HCEC 1CT (cell line): ENCODE results near the gene PLPP4.

Source experiments
- DNase-seq: peaks from one replicate; pipeline ENCODE4 v3.0.0-alpha.2; 2017

The PLPP4 gene

DNA sequence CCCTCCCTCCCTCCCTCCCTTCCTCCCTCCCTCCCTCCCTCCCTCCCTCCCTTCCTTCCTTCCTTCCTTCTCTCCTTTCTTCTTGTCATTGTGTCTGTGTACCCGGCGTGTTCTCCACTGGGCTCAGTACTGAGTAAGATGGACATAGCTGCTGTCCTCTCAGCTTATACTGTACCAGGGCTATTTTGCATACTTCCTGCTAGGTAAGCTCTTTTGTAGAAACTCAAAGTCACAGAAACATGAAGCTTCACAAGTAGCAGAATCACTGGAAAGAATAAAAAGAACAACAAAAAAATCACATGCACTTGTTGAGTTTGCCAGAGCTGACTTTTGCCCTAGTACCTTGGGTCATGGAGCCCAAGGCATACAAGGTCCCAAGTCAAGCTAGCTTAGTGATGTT is 125.7 kb downstream of the PLPP4 start:
- DNase-seq, result no peak

DNA sequence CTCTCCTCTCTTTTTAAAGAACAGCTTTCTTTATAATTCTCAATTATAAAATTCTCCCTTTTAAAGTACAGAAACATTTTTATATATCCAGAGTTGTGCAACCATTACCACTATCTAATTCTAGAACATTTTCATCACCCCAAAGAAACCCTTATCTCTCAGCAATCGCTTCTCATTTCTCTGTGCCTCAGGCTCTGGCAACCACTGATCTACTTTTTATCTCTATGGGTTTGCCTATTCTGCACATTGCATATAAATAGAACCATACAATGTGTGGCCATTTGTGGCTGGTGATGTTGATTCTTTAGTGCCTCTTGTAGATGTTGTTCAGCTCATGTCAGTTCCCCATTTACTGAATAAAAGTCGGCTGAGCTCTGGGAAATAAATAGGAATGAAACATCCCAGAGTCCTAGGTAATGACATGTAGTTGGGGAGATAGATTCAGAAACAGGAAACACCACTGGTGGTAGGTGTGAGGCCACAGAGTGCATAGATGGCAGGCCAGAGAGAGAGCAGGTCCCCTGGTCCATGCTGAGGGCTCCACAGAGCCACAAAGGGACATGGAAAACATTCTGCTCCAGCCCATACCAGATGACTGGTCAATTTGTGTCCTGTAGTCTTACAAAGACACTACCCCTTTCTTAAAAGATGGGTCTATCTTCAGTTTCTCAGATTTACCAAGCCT is 126.5 kb downstream of the PLPP4 start:
- no peak for DNase-seq

- no peak for DNase-seq
Measured at GRCh38 chr10:120584786-120585185, 127.8 kb downstream of the PLPP4 start.

GRCh38 chr10:120586471-120586872 is 129.4 kb downstream of the PLPP4 start:
- no peak for DNase-seq

DNA sequence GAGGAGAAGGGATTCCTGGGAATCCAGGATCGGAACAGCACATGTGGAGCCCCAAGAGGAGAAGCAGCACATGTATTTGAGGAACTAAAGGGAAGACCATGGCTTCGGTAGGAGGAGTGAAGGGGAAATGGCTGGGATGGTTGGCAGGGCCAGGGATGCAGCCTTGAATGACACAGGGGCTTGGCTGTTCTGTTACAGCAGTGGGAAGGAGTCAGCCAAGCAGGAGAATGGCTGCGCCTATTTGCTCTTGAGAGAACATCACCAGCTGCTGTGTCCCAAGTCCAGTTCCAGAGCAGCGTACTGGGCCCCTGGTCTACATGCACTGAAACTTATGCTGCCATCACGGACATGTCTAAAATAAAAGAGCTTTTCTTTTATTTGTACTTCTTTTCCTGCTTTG is 130.0 kb downstream of the PLPP4 start:
- DNase-seq, result no peak

DNA sequence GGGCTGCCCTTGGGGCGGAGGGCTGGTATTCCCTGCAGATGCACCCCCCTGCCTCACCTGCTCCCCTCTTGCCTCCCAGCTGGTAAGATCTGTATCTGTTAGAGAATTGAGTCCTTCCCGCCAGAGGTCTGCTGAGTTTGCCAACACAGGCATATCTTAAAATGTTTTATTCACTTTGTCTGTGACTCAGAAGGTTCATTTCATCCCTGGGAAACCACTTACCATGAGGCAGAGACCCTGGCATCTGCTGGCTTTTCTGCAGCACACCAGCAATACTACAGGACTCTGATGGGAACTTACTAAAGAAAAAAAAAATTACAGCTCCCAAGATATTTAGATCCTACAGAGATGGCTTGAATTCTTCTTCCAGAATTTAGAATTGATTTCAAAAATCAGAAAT is 131.3 kb downstream of the PLPP4 start:
- no peak for DNase-seq

DNA sequence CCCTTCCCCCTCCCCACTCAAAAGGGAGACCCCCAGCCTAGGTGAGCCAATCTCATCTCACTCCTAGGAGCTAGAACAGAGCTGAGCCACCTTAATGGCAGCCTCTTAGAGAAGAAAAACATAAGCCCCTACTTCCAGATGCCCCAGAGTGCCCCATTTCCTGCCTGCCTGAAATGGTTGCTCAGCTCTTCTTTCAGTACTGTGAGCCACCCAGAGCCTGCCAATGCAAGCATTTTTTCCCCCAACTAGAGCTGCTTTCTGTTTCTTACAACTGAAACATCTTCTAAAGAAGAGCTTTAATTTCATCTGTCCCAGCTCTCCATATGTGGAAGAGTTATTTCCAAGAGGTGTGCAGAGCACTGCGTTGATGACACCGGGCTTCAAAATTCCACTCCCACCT is 136.7 kb downstream of the PLPP4 start:
- DNase-seq, result no peak

DNA sequence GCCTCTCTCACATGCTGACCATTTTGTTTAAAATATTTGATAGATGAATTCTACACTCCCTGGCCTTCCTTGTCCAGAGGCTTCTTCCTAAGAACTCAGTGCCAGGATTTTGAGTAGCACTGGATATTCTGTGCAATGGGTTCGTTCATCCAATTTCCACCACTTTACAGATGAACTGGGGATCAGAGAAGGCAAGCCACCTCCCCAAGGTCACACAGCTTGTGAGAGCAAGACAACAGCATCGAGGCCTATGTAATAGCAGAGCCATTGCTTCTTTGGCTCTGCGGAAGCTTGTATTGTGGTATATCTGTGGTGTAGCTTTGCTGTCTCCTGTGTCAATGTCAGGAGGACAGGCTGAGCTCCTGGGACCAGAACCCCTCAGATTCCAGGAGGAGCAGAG is 140.9 kb downstream of the PLPP4 start:
- DNase-seq, result no peak

GRCh38 chr10:120598386-120598785 is 141.4 kb downstream of the PLPP4 start:
- no peak for DNase-seq

DNA sequence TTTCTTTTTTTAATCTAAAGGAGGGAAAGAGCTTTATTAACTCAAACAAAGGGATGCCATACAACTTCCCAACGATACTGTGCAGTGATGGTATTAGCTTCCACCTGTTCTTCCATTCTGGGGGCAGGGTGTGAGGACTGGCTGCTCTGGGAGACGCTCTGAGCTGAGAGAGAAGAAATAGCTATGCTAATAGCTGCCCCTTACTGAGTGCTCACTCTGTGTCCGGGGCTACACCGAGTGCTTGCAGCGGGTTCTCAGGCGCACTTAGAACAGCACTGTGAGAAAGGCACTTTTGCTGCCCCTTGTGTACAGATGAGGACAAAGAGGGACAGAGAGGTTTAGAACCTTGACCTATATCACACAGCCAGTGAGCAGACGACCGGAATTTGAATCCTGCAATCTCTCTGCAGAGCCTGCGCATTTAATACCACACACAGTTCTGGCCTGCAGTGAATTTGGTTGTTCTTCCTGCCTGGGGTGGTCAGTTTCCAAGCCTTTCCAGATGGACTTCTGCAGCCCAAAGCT is 142.2 kb downstream of the PLPP4 start:
- DNase-seq, result no peak

- no peak for DNase-seq
Measured at GRCh38 chr10:120600871-120601649, 144.0 kb downstream of the PLPP4 start.

DNA sequence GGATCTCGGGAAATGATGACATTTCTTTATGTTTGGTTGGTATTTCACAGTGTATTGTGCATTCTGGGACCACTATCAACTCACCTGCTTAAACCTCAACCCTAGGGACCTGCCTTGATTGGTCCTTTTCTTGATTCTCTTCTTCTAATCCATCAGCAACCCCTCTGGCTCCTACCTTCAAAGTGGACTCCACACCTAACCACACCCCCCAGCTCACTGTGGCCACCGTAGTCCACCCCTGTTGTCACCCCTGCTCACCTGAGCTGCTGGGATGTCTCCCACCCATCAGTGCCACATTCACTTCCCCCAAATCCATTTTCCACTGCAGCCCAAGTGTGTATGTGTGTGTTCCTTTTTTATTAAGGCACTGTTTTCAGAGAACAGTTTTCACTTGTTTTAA is 145.0 kb downstream of the PLPP4 start:
- no peak for DNase-seq

GRCh38 chr10:120605410-120605809 is 148.4 kb downstream of the PLPP4 start:
- no peak for DNase-seq

DNA sequence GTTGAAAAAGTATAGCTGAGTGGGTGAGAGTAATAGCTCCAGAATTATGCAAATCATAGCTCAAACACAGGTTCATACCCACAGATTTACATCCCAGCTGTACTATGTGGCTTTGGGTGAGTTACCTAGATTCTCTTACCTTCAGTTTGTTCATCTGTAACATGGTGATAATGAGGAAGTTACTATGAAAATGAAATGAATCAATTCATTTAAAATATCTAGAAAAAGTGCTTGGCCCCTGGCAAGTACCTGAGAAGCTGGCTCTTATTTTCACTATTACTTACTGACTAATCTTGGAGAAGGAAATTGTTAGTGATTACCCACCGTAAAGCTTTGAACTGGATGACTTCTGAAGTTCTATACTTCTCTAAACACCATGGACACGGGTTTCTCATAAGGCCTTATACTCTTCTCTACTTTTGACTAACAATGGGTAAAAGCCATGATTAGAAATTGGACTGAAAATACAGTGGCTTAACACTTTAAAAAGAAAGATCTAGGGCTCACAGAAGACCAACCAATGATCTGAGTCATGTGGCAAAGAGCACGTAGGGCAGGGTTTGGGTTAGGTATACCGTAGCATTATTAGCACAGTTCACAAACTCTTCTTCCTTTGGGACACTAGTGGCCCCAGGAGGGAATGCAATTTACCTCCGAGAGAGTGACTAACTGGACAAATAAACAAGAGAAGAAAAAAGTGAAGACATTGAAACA is 149.2 kb downstream of the PLPP4 start:
- DNase-seq, result no peak

GRCh38 chr10:120607016-120607709 is 150.1 kb downstream of the PLPP4 start:
- DNase-seq, result no peak

DNA sequence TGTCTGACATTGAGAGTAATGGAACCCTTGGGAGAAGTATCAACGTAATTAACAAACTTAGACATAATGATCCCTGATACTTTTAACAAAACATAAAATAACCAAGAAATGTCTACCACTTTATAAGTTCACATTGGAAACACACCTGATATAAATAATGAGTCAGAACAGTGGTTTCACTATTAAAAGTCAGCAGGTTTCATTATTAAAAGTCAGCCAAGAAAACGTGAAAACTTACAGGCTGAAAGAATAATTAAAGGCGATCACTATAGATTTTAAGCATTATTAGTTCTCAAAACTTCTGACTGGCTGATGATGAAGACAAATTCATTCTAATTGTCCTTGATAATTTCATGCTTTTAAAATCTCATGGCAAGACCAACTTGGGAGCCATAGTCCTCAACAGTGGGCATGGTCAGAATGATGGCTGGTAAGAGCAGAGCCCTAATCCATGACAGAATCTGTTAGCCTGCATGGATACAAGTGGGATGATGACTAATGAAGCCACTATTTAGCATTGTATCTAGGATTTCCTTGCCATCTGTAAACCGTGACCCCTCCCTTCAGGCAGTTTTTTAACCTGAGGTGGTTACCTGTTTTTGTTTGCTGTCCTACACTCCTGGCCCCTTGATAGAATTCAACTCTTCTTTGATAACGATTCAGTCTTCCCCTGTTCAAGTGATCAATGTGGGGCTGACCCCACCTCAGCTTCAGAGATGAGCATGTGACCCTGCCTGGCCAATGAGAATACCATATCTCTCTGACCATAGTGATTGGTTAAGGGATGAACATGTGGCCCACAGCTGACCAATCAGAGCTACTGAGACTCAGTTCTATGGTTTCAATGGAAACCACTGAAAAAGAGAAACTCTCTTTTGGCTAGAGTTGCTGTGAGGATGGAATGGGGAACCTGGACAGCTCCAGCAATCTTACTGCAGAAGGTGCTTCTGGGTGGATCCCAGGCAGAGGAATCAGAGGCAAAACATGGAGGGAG is 151.0 kb downstream of the PLPP4 start:
- DNase-seq, result no peak

DNA sequence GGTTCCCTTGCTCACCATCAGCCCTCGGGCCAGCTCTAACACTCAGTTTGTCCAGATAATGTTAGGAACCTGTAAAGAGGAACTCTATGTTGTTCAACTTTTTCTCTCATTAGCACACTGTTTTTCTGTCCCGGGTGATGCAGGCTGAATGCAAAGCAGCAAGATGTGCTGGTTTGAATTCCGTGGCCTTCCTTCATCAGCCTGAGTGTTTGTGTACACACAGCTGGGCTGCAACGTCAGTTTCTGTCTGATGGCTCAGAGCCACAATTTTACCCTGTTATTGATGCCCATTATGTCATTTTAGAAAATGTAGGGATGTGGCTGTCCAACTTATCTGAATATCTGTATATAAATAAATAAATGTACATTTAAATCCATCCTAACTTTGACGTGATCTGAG is 152.0 kb downstream of the PLPP4 start:
- DNase-seq, result no peak

DNA sequence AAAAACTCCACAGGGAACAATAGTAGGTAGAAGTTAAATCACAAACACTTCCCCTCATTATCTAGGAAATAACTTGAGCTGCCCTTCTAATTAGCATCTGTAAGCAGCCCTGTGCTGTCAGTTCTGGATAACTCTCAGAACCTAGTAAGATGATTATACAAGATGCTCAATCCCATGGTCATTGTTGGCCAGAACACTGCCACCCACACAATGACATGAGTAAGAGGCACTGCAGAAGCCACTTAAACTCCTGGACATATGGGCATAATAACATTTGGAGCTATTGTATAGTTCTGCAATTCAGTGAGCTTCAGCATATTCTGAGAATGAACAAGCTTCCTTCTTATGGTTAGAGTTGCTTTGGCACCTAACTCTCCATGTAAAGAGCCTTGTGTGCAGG is 153.8 kb downstream of the PLPP4 start:
- DNase-seq, result no peak

- DNase-seq, result no peak
Measured at GRCh38 chr10:120612756-120613155, 155.7 kb downstream of the PLPP4 start.

- DNase-seq, result no peak
Measured at GRCh38 chr10:120613180-120613579, 156.2 kb downstream of the PLPP4 start.

DNA sequence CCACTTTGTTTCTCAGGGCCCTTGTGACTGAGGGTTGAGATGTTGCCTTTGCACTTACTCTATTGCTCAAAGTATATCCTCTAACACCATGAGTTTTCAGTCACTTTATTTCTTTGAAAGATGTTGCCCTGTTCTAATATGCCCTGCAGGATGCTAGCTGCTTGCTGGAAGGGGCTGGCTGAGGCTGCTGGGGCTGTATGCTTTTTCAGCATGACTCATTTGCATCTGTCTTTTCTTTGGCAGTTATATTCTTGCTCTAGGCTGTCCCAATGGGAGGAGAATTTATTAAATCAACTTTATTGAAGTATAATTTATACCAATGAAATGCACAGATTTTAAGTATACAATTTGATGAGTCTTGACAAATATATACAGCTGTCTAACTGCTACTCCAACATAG is 157.7 kb downstream of the PLPP4 start:
- DNase-seq, result no peak
